ENCODE measurements around the gene COPS9. TPM values are rescaled to one million over a fixed set of nuclear protein-coding genes. Genes with fewer than 3 reads are reported as not detected.

The COPS9 gene
- total RNA-seq, 2 donors from 2014 or later, result 170 to 184 TPM

DNA sequence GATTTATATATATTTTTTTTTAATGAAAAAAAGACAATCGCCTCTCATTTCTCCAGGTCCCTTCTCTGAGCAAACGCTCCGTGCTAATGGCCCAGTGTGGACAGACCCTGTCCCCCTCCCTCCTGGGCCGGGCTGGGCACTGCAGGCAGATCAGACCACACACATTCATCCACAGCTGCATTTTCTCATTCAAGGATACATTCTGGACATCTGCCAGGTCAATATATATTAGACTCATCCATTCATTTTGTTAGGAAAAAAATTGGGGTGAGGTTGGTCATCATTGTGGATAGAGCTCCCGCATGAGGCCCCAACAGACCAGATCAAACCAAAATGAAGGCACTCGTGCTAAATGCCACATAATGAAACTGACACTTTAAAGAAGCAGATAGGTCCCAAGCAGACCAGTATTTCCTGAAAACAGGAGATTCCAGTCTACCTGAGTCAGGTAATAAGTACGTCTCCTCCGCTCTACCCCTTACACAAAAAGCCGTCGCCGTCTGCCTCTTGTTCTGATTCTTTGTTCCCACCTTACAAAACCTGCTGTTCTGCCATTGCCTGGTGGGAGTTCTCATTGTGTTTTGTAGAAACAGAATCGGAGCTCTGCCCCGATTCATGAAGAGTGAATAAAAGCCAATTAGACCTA is 19.8 kb upstream of the COPS9 start:
- H3K27ac ChIP-seq, result no peak overlapping the region
- TF ChIP-seq, protein P1, sequence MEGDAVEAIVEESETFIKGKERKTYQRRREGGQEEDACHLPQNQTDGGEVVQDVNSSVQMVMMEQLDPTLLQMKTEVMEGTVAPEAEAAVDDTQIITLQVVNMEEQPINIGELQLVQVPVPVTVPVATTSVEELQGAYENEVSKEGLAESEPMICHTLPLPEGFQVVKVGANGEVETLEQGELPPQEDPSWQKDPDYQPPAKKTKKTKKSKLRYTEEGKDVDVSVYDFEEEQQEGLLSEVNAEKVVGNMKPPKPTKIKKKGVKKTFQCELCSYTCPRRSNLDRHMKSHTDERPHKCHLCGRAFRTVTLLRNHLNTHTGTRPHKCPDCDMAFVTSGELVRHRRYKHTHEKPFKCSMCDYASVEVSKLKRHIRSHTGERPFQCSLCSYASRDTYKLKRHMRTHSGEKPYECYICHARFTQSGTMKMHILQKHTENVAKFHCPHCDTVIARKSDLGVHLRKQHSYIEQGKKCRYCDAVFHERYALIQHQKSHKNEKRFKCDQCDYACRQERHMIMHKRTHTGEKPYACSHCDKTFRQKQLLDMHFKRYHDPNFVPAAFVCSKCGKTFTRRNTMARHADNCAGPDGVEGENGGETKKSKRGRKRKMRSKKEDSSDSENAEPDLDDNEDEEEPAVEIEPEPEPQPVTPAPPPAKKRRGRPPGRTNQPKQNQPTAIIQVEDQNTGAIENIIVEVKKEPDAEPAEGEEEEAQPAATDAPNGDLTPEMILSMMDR (IDR thresholded peaks at IDR 0.05), result no peak
- TF ChIP-seq POLR2A (IDR thresholded peaks at IDR 0.05), result no peak
- H3K9me3 ChIP-seq, result no peaks in the 10 kb centered on the region
- DNase-seq (no peak), ATAC-seq (no peak)
- intact Hi-C loops (cut with DNase I), result no loop called here
- 74 to 75% methylated on average over 13 of the region's 13 CpGs for WGBS, 2 donors
- no peaks in the 10 kb centered on the region for H3K36me3 ChIP-seq (replicated peaks in 1 of 2; ENCODE audit: insufficient read depth in 1 of 2, low read depth in 2 of 2)
- no peaks in the 10 kb centered on the region for H3K4me1 ChIP-seq
- H3K27me3 ChIP-seq, result no peaks in the 10 kb centered on the region
- H3K4me3 ChIP-seq, result no peak overlapping the region

DNA sequence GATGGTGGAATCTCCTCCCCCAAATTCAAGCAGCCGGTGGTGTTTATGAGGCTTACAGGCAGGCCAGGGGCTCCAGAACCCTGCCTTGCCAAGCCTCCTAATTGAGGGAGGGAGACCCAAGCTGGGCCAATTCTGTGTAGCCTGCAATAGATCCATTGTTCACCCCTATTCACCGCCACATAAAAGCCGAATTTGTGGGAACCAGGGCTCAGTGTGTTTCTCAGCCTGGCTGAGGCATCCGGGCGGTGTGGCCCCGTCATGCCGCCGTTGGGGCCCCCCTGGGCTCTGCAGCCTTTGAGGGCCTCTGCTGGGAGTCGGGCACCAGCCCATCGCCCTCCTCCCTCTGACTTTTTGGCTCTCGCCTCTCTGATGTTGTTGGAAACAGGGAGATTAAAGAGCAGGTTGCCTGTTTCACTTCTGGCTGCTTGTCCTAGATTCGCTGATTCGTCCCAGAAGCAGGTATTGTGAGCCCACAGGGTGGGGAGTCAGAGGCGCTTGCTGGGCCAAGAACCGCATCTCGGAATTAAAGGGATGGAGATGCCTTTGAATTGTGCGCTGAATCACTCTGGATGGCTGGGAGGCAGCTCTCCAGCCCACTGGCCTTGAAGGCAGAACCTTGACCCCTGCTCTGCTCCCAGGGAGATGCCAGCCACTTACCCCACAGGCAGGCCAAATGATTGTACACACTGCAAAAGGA is 19.1 kb upstream of the COPS9 start:
- no peak for ATAC-seq
- no peaks in the 10 kb centered on the region for H3K27me3 ChIP-seq
- no peak overlapping the region for H3K27ac ChIP-seq
- no peak for DNase-seq
- H3K4me3 ChIP-seq, result no peak overlapping the region
- H3K4me1 ChIP-seq, result no peaks in the 10 kb centered on the region
- no peaks in the 10 kb centered on the region for H3K9me3 ChIP-seq
- 72 to 76% methylated on average over 6 to 17 of the region's 17 CpGs for WGBS, 2 donors
- intact Hi-C loops (cut with DNase I), result no loop called here
- no peaks in the 10 kb centered on the region for H3K36me3 ChIP-seq (replicated peaks in 1 of 2; ENCODE audit: insufficient read depth in 1 of 2, low read depth in 2 of 2)
- no peak for TF ChIP-seq POLR2A (IDR thresholded peaks at IDR 0.05)
- TF ChIP-seq, protein P1 (IDR thresholded peaks at IDR 0.05), result no peak

DNA sequence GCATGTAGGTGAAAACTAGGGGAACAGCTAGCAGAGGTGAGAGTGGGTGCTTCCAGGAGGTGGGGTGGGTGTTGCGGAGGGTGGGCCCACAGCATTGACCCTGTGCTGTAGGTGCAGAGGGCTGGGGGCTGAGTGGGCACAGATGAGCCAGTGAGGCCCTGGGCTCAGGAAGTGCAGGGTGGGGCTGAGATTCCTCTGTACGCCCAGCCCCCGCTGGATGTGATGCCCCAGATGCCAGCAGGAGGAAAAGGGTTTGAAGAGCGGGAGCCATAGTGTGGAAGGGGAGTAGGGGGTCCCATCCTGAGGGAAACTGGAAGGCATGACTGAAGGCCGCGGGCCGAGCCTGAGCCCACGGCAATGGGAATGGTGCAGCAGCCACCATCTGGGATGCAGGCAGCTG is 18.5 kb upstream of the COPS9 start:
- 88 to 89% methylated on average over 8 of the region's 8 CpGs for WGBS, 2 donors
- Histone ChIP-seq H3K27ac (no peak overlapping the region), H3K36me3 (replicated peaks in 1 of 2; ENCODE audit: insufficient read depth in 1 of 2, low read depth in 2 of 2) (no peaks in the 10 kb centered on the region), H3K9me3 (no peaks in the 10 kb centered on the region), H3K27me3 (no peaks in the 10 kb centered on the region), H3K4me3 (no peak overlapping the region), H3K4me1 (no peaks in the 10 kb centered on the region)
- DNase-seq, result no peak
- TF ChIP-seq, protein P1 (IDR thresholded peaks at IDR 0.05), result no peak
- TF ChIP-seq POLR2A (IDR thresholded peaks at IDR 0.05), result no peak
- ATAC-seq, result no peak
- intact Hi-C loops (cut with DNase I), result no loop called here

DNA sequence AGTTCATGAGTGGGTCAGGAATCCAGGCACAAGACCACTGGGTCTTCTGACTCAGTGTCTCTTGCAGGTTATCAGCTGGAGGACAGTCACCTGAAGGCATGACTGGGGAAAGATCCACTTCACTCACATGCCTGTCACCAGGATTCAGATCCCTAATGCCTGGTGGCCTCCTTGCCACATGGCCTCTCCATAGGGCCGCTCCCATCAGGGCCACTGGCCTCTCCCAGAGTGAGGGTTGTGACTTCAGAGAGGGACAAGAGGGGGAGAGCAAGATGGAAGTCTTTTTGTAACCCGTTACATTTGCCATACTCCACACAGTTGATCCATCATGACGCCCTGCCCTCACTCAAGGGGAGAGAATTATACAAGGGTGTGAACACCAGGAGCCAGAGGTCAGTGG is 17.3 kb upstream of the COPS9 start:
- Histone ChIP-seq H3K4me3 (no peak overlapping the region), H3K9me3 (no peaks in the 10 kb centered on the region), H3K36me3 (replicated peaks in 1 of 2; ENCODE audit: insufficient read depth in 1 of 2, low read depth in 2 of 2) (no peaks in the 10 kb centered on the region), H3K4me1 (no peaks in the 10 kb centered on the region), H3K27me3 (no peaks in the 10 kb centered on the region), H3K27ac (no peak overlapping the region)
- ATAC-seq, result no peak
- intact Hi-C loops (cut with DNase I), result no loop called here
- WGBS, 2 donors, result 43 to 66% methylated on average over 3 of the region's 3 CpGs
- no peak for TF ChIP-seq POLR2A (IDR thresholded peaks at IDR 0.05)
- TF ChIP-seq, protein P1 (IDR thresholded peaks at IDR 0.05), result no peak
- DNase-seq, result no peak

All from body of pancreas (tissue), 4 donors.